Neural crest cell (in vitro differentiated cells): ENCODE measurements around the gene PIGO. TPM values are rescaled to one million over a fixed set of nuclear protein-coding genes. Genes with fewer than 3 reads are reported as not detected.

Experiments used
- DNase-seq: peaks from one replicate; pipeline ENCODE4 v3.0.0; 2021; ENCODE audit warnings: low read depth, mixed read lengths, low spot score
- H3K27ac Mint-ChIP-seq: one replicate; pipeline ENCODE4 v1.8.0; 2021; ENCODE audit warnings: mild to moderate bottlenecking, mixed read lengths; ENCODE audit not compliant: unreplicated experiment
- H3K27me3 Mint-ChIP-seq: 2 replicates; pipeline ENCODE4 v1.8.0; 2021; ENCODE audit warnings: low read depth, mild to moderate bottlenecking, mixed read lengths
- H3K36me3 Mint-ChIP-seq: 2 replicates; pipeline ENCODE4 v1.8.0; 2021; ENCODE audit warnings: low read depth, mild to moderate bottlenecking, mixed read lengths
- H3K4me1 Mint-ChIP-seq: 2 replicates; pipeline ENCODE4 v1.8.0; 2021; ENCODE audit warnings: mixed read lengths
- H3K4me3 Mint-ChIP-seq: one replicate; pipeline ENCODE4 v1.8.0; 2021; ENCODE audit warnings: mild to moderate bottlenecking, mixed read lengths
- H3K9me3 Mint-ChIP-seq: 2 replicates; pipeline ENCODE4 v1.8.0; 2021; ENCODE audit warnings: mixed read lengths
- long read RNA-seq: library from polyadenylated mRNA; unstranded; transcript quantifications from one replicate; pipeline ENCODE4 v2.0.0, GENCODE V29; 2020
- total RNA-seq: library from RNA; stranded (reverse); gene quantifications from 2 replicates; pipeline ENCODE4 v1.2.1, GENCODE V29; 2021
- TF ChIP-seq, protein P1 (sequence below): fragments of 200-600 bp; sonication (generic); conservative IDR thresholded peaks from 2 replicates; pipeline ENCODE4 v1.5.0; 2021; ENCODE audit warnings: antibody characterized with exemption, mild to moderate bottlenecking

Gene PIGO
- 24.3 and 28.3 TPM in 2 replicates for total RNA-seq
- long read RNA-seq, transcript PIGO-202 (12 exons, 2,464 nt) = major isoform, 10 of 26 reads
- long read RNA-seq, partial matches to known transcripts = 9 of 26 reads
- long read RNA-seq, other reads (novel, unspliced or antisense) = 7 of 26 reads

DNA sequence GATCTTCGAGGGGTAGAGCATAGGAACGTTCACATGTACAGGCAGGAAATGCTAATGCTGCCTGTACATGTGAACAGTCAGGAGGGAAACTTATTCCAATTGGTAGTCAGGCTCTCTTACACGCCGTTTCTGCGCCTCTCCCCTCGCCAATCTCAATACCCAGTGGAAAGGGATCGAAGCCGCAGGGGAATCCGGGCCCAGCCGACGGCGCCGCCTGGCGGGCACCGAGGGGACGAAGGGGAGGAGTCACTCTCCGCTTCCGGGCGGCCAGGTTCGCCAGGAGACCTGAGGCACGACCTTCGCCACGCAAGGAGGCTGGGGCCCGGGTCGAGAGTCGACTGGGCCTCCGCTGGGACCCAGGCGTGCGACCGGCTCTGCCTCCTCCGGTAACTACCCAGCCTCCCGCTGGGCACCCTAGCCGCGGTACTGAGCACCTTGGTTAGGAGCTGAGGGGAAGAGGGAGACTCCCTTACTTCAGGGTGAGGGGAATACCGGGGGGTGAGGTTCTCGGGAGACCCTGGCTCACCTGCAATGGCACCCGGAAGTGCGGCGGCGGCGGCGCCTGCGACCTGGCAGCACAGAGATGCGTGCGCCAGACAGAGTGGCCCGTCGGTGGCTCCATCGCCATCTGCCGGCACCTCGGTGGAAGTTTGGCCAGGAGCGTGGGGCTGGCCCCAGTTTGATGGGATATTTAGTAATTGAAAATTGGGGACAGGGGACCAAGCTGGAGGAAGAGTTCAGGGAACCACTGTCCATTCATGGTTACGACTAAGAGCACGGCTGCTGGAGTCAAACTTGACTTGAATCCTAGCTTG is at the start of gene PIGO:
Gene PIGO, minus strand, starts transcription at position 557 of the 815 bp plus-strand sequence. CDS start 1,026 bp downstream, outside the sequence.
- TF ChIP-seq, protein P1, sequence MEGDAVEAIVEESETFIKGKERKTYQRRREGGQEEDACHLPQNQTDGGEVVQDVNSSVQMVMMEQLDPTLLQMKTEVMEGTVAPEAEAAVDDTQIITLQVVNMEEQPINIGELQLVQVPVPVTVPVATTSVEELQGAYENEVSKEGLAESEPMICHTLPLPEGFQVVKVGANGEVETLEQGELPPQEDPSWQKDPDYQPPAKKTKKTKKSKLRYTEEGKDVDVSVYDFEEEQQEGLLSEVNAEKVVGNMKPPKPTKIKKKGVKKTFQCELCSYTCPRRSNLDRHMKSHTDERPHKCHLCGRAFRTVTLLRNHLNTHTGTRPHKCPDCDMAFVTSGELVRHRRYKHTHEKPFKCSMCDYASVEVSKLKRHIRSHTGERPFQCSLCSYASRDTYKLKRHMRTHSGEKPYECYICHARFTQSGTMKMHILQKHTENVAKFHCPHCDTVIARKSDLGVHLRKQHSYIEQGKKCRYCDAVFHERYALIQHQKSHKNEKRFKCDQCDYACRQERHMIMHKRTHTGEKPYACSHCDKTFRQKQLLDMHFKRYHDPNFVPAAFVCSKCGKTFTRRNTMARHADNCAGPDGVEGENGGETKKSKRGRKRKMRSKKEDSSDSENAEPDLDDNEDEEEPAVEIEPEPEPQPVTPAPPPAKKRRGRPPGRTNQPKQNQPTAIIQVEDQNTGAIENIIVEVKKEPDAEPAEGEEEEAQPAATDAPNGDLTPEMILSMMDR = peak; percentile 80
- no peaks in the 10 kb centered on the region for H3K27me3 Mint-ChIP-seq
- H3K4me1 Mint-ChIP-seq = peaks cover 24% of the 10 kb centered on the region
- H3K4me3 Mint-ChIP-seq = peak within 1 kb of the TSS; percentile 91
- peak within 1 kb of the TSS; percentile 91 for H3K27ac Mint-ChIP-seq
- no peaks in the 10 kb centered on the region for H3K36me3 Mint-ChIP-seq
- peak; percentile 82 for DNase-seq
- no peaks in the 10 kb centered on the region for H3K9me3 Mint-ChIP-seq

DNA sequence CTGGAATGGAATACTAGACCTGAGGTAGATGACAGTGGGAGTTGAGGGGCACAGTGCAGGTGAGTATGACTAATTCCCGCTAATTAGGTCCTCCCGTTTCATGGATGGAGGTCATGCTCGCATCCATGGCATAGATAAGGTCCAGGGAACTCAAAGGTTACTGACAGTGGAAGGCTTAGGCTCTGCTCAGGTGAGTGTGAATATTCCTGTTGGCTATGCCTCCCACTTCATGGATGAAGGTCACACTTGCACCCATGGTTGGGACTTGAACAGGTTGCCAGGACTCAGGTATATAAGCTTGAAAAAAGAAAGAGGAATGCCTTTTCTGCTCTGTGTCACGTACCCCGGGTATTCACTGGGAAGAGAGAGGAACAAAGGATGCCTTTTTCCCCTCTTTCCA is 45.6 kb upstream of the PIGO start:
- no peaks in the 10 kb centered on the region for H3K4me1 Mint-ChIP-seq
- H3K4me3 Mint-ChIP-seq = no peak overlapping the region
- peaks cover 4% of the 10 kb centered on the region for H3K36me3 Mint-ChIP-seq
- H3K27ac Mint-ChIP-seq = no peak overlapping the region
- TF ChIP-seq, protein P1 = no peak
- H3K9me3 Mint-ChIP-seq = peaks cover 6% of the 10 kb centered on the region
- H3K27me3 Mint-ChIP-seq = no peaks in the 10 kb centered on the region
- no peak for DNase-seq

DNA sequence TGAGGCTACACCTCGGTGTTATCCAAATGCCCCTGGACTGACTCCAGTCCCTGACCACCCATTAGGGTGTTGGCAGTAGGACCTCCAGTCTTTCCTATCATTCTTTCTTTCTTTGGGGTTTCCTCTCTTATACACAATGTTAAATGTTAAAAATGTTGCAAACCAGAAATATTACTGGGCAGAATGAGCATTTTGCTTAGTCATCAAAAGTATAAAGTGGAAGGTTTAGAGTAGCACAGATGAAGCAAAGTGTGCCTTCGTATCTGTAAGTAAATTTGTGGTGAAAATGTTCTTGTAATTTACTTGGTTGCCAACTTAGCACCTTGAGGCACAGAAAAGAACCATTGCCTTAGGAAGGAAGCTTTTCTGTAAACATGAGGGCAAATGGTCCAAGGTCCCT is 43.7 kb upstream of the PIGO start:
- Mint-ChIP-seq H3K27ac (no peak overlapping the region), H3K27me3 (no peaks in the 10 kb centered on the region), H3K4me3 (no peak overlapping the region), H3K4me1 (no peaks in the 10 kb centered on the region), H3K9me3 (peaks cover 4% of the 10 kb centered on the region), H3K36me3 (peaks cover 5% of the 10 kb centered on the region)
- DNase-seq = no peak
- TF ChIP-seq, protein P1 = no peak

DNA sequence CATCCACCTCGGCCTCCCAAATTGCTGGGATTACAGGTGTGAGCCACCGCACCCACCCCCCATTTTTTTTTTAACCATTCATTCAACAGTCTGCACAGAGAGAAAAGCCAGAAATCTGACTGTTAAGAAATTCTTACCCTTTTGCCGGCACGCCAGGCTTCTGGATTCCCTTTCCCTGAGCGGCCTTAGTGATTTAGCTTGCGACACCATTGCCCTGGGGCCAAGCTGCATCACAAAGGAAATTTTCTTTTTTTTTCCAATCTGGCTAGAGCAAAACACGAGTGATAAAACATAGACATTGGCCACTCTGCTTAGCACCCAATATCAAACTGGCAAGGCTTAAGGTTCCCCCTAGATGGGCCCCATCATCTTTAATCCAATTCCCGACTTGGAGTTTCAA is 40.5 kb upstream of the PIGO start:
- Mint-ChIP-seq H3K27me3 (no peaks in the 10 kb centered on the region), H3K4me1 (no peaks in the 10 kb centered on the region), H3K36me3 (peaks cover 9% of the 10 kb centered on the region), H3K27ac (peak overlapping the region; percentile 36), H3K4me3 (no peak overlapping the region), H3K9me3 (peaks cover 16% of the 10 kb centered on the region)
- TF ChIP-seq, protein P1 = no peak
- DNase-seq = no peak

DNA sequence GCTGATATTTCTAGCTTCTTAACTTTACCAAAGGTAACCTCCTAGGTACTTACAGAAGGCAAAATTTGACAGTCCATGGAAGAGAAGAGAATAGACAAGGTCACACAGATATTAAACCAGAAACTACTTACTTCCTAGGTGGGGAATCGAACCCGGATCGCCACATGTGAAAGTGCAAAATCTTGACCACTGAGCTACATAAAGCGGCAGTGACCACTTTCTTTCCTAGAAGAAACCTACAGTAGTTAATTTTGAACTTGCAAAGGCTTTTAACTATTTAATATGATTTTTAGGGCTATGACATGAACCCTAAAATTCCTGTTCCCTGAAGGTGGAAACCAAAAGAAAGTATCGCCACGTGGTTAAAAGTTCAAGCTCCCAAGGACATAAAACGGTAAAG is 39.6 kb upstream of the PIGO start:
- no peak overlapping the region for H3K27ac Mint-ChIP-seq
- H3K36me3 Mint-ChIP-seq = peaks cover 10% of the 10 kb centered on the region
- DNase-seq = no peak
- H3K4me1 Mint-ChIP-seq = no peaks in the 10 kb centered on the region
- TF ChIP-seq, protein P1 = no peak
- no peaks in the 10 kb centered on the region for H3K27me3 Mint-ChIP-seq
- peaks cover 16% of the 10 kb centered on the region for H3K9me3 Mint-ChIP-seq
- no peak overlapping the region for H3K4me3 Mint-ChIP-seq
